HepG2 (cell line): Measurements from ENCODE around the gene GADD45GIP1. TPM values are rescaled to one million over a fixed set of nuclear protein-coding genes. Genes with fewer than 3 reads are reported as not detected.
A peak's percentile ranks its signal among the peaks of the same experiment; 100 is the strongest.

Source experiments
- CBX5 ChIP-seq: sonication (generic); formaldehyde crosslinking; IDR thresholded peaks from 2 replicates; pipeline ENCODE4 v1.4.0; 2020; ENCODE audit warnings: missing genetic modification reagents, borderline replicate concordance
- FOXM1 ChIP-seq: sonication (generic); formaldehyde crosslinking; IDR thresholded peaks from 2 replicates; pipeline ENCODE4 v1.5.0; 2020; ENCODE audit warnings: missing genetic modification reagents
- GTF3A ChIP-seq: sonication (generic); formaldehyde crosslinking; conservative IDR thresholded peaks from 2 replicates; pipeline ENCODE4 v1.4.0; 2020; ENCODE audit warnings: mild to moderate bottlenecking, missing genetic modification reagents
- KDM5B ChIP-seq: sonication (generic); formaldehyde crosslinking; IDR thresholded peaks from 2 replicates; pipeline ENCODE4 v1.4.0; 2020; ENCODE audit warnings: missing genetic modification reagents, mild to moderate bottlenecking, borderline replicate concordance
- MXD4 ChIP-seq: IDR thresholded peaks from 2 replicates; pipeline ENCODE4 v1.6.1; 2016; ENCODE audit warnings: mild to moderate bottlenecking, missing biosample characterization, missing genetic modification reagents
- NBN ChIP-seq: fragments of 450-650 bp; conservative IDR thresholded peaks from 2 replicates; pipeline ENCODE4 v1.6.1; 2017
- NFE2 ChIP-seq: sonication (generic); formaldehyde crosslinking; IDR thresholded peaks from 2 replicates; pipeline ENCODE4 v1.4.0; 2020; ENCODE audit warnings: missing genetic modification reagents
- RARA ChIP-seq: IDR thresholded peaks from 2 replicates; pipeline ENCODE4 v1.6.1; 2016; ENCODE audit warnings: missing genetic modification reagents, missing compliant biosample characterization
- RELA ChIP-seq: sonication (generic); formaldehyde crosslinking; IDR thresholded peaks from 2 replicates; pipeline ENCODE4 v1.4.0; 2020; ENCODE audit warnings: missing genetic modification reagents
- SMAD9 ChIP-seq: sonication (generic); formaldehyde crosslinking; IDR thresholded peaks from 2 replicates; pipeline ENCODE4 v1.5.1; 2020; ENCODE audit warnings: mild to moderate bottlenecking, missing genetic modification reagents
- ZBTB21 ChIP-seq: sonication (generic); formaldehyde crosslinking; IDR thresholded peaks from 2 replicates; pipeline ENCODE4 v1.4.0; 2020; ENCODE audit warnings: missing genetic modification reagents
- ZNF335 ChIP-seq: sonication (generic); formaldehyde crosslinking; IDR thresholded peaks from 2 replicates; pipeline ENCODE4 v1.4.0; 2020; ENCODE audit warnings: missing genetic modification reagents
- ZNF484 ChIP-seq: sonication (generic); formaldehyde crosslinking; IDR thresholded peaks from 2 replicates; pipeline ENCODE4 v1.5.1; 2020; ENCODE audit warnings: mild to moderate bottlenecking, low read depth, missing genetic modification reagents, borderline replicate concordance
- polyA plus RNA-seq, 8 experiments: library from polyadenylated mRNA; depleted of rRNA in 3 of 8; stranded (reverse) in 7 of 8; unstranded in 1 of 8; fragments of >200 nt; fragmentation: Illumina TruSeq in 4 of 8; extraction: Trizol in 4 of 8; gene quantifications; 2 replicates each; pipeline versions ENCODE4 v1.2.1 to v1.2.3, GENCODE V29; 2011 to 2016; ENCODE audit warnings: low read depth in 4 of 8, missing spikeins in 1 of 8, mixed read lengths in 1 of 8; ENCODE audit not compliant: insufficient read depth in 1 of 8
- total RNA-seq, 5 experiments: library from RNA; depleted of rRNA; stranded (reverse); fragments of >200 nt; fragmentation: Illumina TruSeq; extraction: Trizol; gene quantifications; 2 replicates each; pipeline ENCODE4 v1.2.3, GENCODE V29; 2016; ENCODE audit warnings: low read depth in 1 of 5
- TF ChIP-seq, protein P1 (sequence below): sonication (generic); formaldehyde crosslinking; IDR thresholded peaks from 2 replicates; pipeline ENCODE4 v1.9.0; 2022; ENCODE audit warnings: missing genetic modification reagents, mild to moderate bottlenecking, borderline replicate concordance
- TF ChIP-seq, protein P2 (sequence below): sonication (generic); formaldehyde crosslinking; IDR thresholded peaks from 2 replicates; pipeline ENCODE4 v1.4.0; 2020; ENCODE audit warnings: missing genetic modification reagents
- TF ChIP-seq, protein P3 (sequence below), 2 experiments: sonication (generic) in 1 of 2; formaldehyde crosslinking in 1 of 2; IDR thresholded peaks; 2 replicates each; pipeline versions ENCODE4 v1.4.0 to v1.6.1; 2016 to 2020; ENCODE audit warnings: borderline replicate concordance in 1 of 2, low read depth in 1 of 2, mild to moderate bottlenecking in 1 of 2, missing genetic modification reagents in 1 of 2
- TF ChIP-seq, protein P4 (sequence below): sonication (generic); formaldehyde crosslinking; IDR thresholded peaks from 2 replicates; pipeline ENCODE4; 2020; ENCODE audit warnings: missing genetic modification reagents, mild to moderate bottlenecking, borderline replicate concordance

Gene GADD45GIP1
- total and polyA plus RNA-seq, 2 of the 13 experiments (the other 11 are each of a cell fraction or from before 2014, with no cell fraction given) = 24.6 to 30.7 TPM

DNA sequence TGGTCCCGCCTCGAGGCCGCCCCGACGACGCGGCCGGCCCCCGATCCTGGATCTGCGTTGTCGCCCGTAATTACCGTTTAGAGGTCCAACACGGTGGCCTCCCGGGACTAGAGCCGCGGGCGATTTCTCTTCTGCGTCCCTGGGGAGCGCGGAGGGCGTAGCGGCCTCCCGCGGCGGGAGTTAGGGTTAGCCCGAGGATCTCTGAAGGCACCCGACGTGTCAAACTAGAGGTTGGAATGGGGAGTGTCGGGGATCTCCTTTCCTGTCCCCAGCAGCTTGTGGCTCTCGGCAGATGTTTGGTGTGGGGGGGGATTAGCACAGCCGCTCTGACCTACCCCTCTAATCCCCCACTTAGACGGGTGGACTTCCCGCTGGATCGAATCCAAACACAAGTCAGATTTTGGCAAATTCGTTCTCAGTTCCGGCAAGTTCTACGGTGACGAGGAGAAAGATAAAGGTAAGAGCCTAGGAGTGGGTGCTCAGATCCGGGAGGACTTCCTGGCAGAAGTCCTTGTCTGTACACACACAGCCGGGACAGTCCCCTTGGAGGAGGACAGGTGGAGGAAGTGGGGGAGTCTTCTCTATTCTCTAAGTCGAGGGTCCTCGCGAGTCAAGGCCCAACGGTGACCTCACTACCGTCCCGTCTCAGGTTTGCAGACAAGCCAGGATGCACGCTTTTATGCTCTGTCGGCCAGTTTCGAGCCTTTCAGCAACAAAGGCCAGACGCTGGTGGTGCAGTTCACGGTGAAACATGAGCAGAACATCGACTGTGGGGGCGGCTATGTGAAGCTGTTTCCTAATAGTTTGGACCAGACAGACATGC is 18.0 kb downstream of the GADD45GIP1 start (continued):
- TF ChIP-seq RARA (CRISPR knock-in tag) (no peak), NFE2 (CRISPR knock-in tag) (no peak), CBX5 (CRISPR knock-in tag) (no peak), KDM5B (CRISPR knock-in tag) (peak; percentile 61), NBN (no peak), FOXM1 (CRISPR knock-in tag) (no peak), ZBTB21 (CRISPR knock-in tag) (no peak), ZNF335 (CRISPR knock-in tag) (no peak), MXD4 (CRISPR knock-in tag) (no peak), GTF3A (CRISPR knock-in tag) (0 out of 2 replicates have a peak, but pooled peaks have one; percentile 62), RELA (CRISPR knock-in tag) (no peak), SMAD9 (CRISPR knock-in tag) (no peak), ZNF484 (CRISPR knock-in tag) (0 out of 2 replicates have a peak, but pooled peaks have one; percentile 38)
- TF ChIP-seq, protein P1, sequence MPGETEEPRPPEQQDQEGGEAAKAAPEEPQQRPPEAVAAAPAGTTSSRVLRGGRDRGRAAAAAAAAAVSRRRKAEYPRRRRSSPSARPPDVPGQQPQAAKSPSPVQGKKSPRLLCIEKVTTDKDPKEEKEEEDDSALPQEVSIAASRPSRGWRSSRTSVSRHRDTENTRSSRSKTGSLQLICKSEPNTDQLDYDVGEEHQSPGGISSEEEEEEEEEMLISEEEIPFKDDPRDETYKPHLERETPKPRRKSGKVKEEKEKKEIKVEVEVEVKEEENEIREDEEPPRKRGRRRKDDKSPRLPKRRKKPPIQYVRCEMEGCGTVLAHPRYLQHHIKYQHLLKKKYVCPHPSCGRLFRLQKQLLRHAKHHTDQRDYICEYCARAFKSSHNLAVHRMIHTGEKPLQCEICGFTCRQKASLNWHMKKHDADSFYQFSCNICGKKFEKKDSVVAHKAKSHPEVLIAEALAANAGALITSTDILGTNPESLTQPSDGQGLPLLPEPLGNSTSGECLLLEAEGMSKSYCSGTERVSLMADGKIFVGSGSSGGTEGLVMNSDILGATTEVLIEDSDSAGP (CRISPR knock-in tag) = peak; percentile 80; the same call in 1 of the 2 replicates
- TF ChIP-seq, protein P2, sequence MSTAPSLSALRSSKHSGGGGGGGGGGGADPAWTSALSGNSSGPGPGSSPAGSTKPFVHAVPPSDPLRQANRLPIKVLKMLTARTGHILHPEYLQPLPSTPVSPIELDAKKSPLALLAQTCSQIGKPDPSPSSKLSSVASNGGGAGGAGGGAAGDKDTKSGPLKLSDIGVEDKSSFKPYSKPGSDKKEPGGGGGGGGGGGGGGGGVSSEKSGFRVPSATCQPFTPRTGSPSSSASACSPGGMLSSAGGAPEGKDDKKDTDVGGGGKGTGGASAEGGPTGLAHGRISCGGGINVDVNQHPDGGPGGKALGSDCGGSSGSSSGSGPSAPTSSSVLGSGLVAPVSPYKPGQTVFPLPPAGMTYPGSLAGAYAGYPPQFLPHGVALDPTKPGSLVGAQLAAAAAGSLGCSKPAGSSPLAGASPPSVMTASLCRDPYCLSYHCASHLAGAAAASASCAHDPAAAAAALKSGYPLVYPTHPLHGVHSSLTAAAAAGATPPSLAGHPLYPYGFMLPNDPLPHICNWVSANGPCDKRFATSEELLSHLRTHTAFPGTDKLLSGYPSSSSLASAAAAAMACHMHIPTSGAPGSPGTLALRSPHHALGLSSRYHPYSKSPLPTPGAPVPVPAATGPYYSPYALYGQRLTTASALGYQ (CRISPR knock-in tag) = no peak
- TF ChIP-seq, protein P3, sequence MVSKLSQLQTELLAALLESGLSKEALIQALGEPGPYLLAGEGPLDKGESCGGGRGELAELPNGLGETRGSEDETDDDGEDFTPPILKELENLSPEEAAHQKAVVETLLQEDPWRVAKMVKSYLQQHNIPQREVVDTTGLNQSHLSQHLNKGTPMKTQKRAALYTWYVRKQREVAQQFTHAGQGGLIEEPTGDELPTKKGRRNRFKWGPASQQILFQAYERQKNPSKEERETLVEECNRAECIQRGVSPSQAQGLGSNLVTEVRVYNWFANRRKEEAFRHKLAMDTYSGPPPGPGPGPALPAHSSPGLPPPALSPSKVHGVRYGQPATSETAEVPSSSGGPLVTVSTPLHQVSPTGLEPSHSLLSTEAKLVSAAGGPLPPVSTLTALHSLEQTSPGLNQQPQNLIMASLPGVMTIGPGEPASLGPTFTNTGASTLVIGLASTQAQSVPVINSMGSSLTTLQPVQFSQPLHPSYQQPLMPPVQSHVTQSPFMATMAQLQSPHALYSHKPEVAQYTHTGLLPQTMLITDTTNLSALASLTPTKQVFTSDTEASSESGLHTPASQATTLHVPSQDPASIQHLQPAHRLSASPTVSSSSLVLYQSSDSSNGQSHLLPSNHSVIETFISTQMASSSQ (IDR thresholded peaks at IDR 0.05; ENCODE audit: low read depth) = no peak
- TF ChIP-seq, protein P3 (CRISPR knock-in tag; IDR thresholded peaks at IDR 0.05; ENCODE audit: borderline replicate concordance) = no peak
- TF ChIP-seq, protein P4, sequence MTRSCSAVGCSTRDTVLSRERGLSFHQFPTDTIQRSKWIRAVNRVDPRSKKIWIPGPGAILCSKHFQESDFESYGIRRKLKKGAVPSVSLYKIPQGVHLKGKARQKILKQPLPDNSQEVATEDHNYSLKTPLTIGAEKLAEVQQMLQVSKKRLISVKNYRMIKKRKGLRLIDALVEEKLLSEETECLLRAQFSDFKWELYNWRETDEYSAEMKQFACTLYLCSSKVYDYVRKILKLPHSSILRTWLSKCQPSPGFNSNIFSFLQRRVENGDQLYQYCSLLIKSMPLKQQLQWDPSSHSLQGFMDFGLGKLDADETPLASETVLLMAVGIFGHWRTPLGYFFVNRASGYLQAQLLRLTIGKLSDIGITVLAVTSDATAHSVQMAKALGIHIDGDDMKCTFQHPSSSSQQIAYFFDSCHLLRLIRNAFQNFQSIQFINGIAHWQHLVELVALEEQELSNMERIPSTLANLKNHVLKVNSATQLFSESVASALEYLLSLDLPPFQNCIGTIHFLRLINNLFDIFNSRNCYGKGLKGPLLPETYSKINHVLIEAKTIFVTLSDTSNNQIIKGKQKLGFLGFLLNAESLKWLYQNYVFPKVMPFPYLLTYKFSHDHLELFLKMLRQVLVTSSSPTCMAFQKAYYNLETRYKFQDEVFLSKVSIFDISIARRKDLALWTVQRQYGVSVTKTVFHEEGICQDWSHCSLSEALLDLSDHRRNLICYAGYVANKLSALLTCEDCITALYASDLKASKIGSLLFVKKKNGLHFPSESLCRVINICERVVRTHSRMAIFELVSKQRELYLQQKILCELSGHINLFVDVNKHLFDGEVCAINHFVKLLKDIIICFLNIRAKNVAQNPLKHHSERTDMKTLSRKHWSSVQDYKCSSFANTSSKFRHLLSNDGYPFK (CRISPR knock-in tag) = no peak
